ENCODE data around the gene PCSK4. TPM values are rescaled to one million over a fixed set of nuclear protein-coding genes. Genes with fewer than 3 reads are reported as not detected.

Gene PCSK4
- polyA plus RNA-seq, 1 donor (not counting 4 experiments of a cell fraction or from before 2014, with no cell fraction given): 0.25 TPM

- dilution Hi-C loops (cut with MboI; ENCODE audit: extremely low pct_ligation_motif_present, low sequenced_read_pairs): no loop called here
- Histone ChIP-seq H2AFZ (ENCODE audit: control insufficient read depth, low read length) (no peak overlapping the region), H3K9me1 (ENCODE audit: control insufficient read depth, extremely low read depth, insufficient read depth, low read length) (no peaks in the 10 kb centered on the region), H3K9ac (ENCODE audit: control insufficient read depth, extremely low read depth, insufficient read depth, low read length) (no peak overlapping the region), H3K9me3 (ENCODE audit: control insufficient read depth, low read depth, low read length) (no peaks in the 10 kb centered on the region), H3K79me2 (ENCODE audit: control insufficient read depth, insufficient read depth, low read length) (no peaks in the 10 kb centered on the region), H3K4me2 (ENCODE audit: control insufficient read depth, extremely low read depth, insufficient read depth, low read depth, low read length) (peak overlapping the region; percentile 32), H3K4me3 (ENCODE audit: control insufficient read depth in 2 of 3, extremely low read depth in 1 of 3, insufficient read depth in 2 of 3, low read depth in 1 of 3, low read length in 3 of 3) (no peak overlapping the region), H3K36me3 (ENCODE audit: control insufficient read depth in 2 of 2, extremely low read depth in 1 of 2, insufficient read depth in 2 of 2, low read length in 2 of 2) (no peaks in the 10 kb centered on the region), H4K20me1 (ENCODE audit: control insufficient read depth, extremely low read depth, insufficient read depth, low read length) (no peaks in the 10 kb centered on the region), H3K27me3 (ENCODE audit: control insufficient read depth, extremely low read depth, insufficient read depth, low read length) (peaks cover 76% of the 10 kb centered on the region), H3K27ac (ENCODE audit: control insufficient read depth, insufficient read depth, low read length) (no peak overlapping the region), H3K4me1 (ENCODE audit: control insufficient read depth, extremely low read depth, insufficient read depth, low read length) (peaks cover 6% of the 10 kb centered on the region)
- no peak for FAIRE-seq
- no peak for DNase-seq (ENCODE audit: low read depth, low spot score)
- no peak for TF ChIP-seq EZH2 (IDR thresholded peaks at IDR 0.05; ENCODE audit: low read length)
- no peak for TF ChIP-seq CTCF (optimal IDR thresholded peaks at IDR 0.05 in 1 of 3, IDR thresholded peaks at IDR 0.05 in 1 of 3, conservative IDR thresholded peaks at IDR 0.05 in 1 of 3; ENCODE audit: extremely low read depth in 1 of 3, insufficient read depth in 2 of 3, low read length in 3 of 3)
Measured at GRCh38 chr19:1455002-1455335, 35.2 kb downstream of the PCSK4 start.

GRCh38 chr19:1453525-1454364, 36.4 kb downstream of the PCSK4 start:
- peaks cover 6% of the 10 kb centered on the region for H3K4me1 ChIP-seq (ENCODE audit: control insufficient read depth, extremely low read depth, insufficient read depth, low read length)
- H3K27ac ChIP-seq (ENCODE audit: control insufficient read depth, insufficient read depth, low read length): no peak overlapping the region
- H3K36me3 ChIP-seq (ENCODE audit: control insufficient read depth in 2 of 2, extremely low read depth in 1 of 2, insufficient read depth in 2 of 2, low read length in 2 of 2): no peaks in the 10 kb centered on the region
- peaks cover 80% of the 10 kb centered on the region for H3K27me3 ChIP-seq (ENCODE audit: control insufficient read depth, extremely low read depth, insufficient read depth, low read length)
- TF ChIP-seq CTCF (optimal IDR thresholded peaks at IDR 0.05 in 1 of 3, IDR thresholded peaks at IDR 0.05 in 1 of 3, conservative IDR thresholded peaks at IDR 0.05 in 1 of 3; ENCODE audit: extremely low read depth in 1 of 3, insufficient read depth in 2 of 3, low read length in 3 of 3) (peak in 1 of 3 experiments; percentile 29), EZH2 (IDR thresholded peaks at IDR 0.05; ENCODE audit: low read length) (no peak)
- no peak for DNase-seq (ENCODE audit: low read depth, low spot score)
- no peak overlapping the region for H3K4me3 ChIP-seq (ENCODE audit: control insufficient read depth in 2 of 3, extremely low read depth in 1 of 3, insufficient read depth in 2 of 3, low read depth in 1 of 3, low read length in 3 of 3)
- H4K20me1 ChIP-seq (ENCODE audit: control insufficient read depth, extremely low read depth, insufficient read depth, low read length): no peaks in the 10 kb centered on the region
- FAIRE-seq: no peak
- H3K9me3 ChIP-seq (ENCODE audit: control insufficient read depth, low read depth, low read length): no peaks in the 10 kb centered on the region
- no peak overlapping the region for H3K4me2 ChIP-seq (ENCODE audit: control insufficient read depth, extremely low read depth, insufficient read depth, low read depth, low read length)
- dilution Hi-C loops (cut with MboI; ENCODE audit: extremely low pct_ligation_motif_present, low sequenced_read_pairs): no loop called here
- H3K79me2 ChIP-seq (ENCODE audit: control insufficient read depth, insufficient read depth, low read length): no peaks in the 10 kb centered on the region
- H3K9me1 ChIP-seq (ENCODE audit: control insufficient read depth, extremely low read depth, insufficient read depth, low read length): no peaks in the 10 kb centered on the region
- H3K9ac ChIP-seq (ENCODE audit: control insufficient read depth, extremely low read depth, insufficient read depth, low read length): no peak overlapping the region
- no peak overlapping the region for H2AFZ ChIP-seq (ENCODE audit: control insufficient read depth, low read length)
